GM13977 (cell line): ENCODE measurements around the gene ID4.

Experiments used
- DNase-seq: peaks from one replicate; pipeline ENCODE4 v3.0.0; 2012; ENCODE audit warnings: low spot score
- in situ Hi-C: fragments of 300-500 bp; cut with MboI; formaldehyde crosslinking; loops from one replicate; pipeline ENCODE4 v1.12.0; 2022; ENCODE audit warnings: low sequenced_read_pairs, low pct_unique_long_range_greater_than_20kb, mixed read lengths, inconsistent platforms; ENCODE audit not compliant: unreplicated experiment
- TF ChIP-seq, protein P1 (sequence below): IDR thresholded peaks from 2 replicates; pipeline ENCODE4 v1.5.1; 2012; ENCODE audit warnings: mild to moderate bottlenecking, control low read depth; ENCODE audit not compliant: insufficient read depth; ENCODE audit errors: extremely low read depth, missing control alignments

Gene ID4

DNA sequence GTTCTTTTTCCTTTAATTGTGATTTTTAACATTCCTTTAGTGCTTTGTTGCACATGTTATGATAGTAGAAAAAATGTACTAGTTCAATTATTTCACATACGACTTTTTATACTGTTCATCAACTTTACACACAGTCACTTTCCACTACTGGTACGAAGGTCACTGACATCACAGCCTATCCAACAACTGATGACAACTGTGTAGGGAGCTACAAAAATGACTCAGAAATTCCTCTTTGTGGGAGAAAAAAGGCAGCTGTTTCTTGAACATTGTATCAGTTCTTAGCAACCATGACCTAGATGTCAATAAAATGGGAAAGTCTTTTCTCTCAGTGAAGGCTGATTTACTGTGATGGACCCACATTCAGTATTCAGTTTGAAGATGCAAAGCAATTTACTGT, 7.0 kb upstream of the ID4 start:
- in situ Hi-C loops: no loop called here
- no peak for DNase-seq
- TF ChIP-seq, protein P1, sequence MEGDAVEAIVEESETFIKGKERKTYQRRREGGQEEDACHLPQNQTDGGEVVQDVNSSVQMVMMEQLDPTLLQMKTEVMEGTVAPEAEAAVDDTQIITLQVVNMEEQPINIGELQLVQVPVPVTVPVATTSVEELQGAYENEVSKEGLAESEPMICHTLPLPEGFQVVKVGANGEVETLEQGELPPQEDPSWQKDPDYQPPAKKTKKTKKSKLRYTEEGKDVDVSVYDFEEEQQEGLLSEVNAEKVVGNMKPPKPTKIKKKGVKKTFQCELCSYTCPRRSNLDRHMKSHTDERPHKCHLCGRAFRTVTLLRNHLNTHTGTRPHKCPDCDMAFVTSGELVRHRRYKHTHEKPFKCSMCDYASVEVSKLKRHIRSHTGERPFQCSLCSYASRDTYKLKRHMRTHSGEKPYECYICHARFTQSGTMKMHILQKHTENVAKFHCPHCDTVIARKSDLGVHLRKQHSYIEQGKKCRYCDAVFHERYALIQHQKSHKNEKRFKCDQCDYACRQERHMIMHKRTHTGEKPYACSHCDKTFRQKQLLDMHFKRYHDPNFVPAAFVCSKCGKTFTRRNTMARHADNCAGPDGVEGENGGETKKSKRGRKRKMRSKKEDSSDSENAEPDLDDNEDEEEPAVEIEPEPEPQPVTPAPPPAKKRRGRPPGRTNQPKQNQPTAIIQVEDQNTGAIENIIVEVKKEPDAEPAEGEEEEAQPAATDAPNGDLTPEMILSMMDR: no peak

DNA sequence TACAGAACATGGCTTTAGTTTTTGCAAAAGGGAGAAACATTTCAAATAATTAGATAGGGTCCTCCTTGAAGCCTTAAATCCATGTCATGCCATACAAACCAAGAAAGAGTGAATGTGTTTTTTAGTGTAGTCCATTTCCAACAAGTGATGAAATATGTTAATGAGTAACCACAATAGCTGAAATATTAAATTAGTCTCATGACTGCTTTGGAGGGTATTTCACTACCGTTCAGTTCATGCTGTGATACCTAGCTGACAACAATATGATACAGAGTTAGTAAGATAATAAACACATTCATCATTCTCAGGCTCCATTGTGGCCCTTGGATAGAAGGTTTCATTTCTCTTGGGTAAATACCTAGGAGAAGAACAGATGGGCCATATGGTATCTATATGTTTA, 5.8 kb upstream of the ID4 start:
- in situ Hi-C loops: no loop called here
- no peak for DNase-seq
- TF ChIP-seq, protein P1: no peak

DNA sequence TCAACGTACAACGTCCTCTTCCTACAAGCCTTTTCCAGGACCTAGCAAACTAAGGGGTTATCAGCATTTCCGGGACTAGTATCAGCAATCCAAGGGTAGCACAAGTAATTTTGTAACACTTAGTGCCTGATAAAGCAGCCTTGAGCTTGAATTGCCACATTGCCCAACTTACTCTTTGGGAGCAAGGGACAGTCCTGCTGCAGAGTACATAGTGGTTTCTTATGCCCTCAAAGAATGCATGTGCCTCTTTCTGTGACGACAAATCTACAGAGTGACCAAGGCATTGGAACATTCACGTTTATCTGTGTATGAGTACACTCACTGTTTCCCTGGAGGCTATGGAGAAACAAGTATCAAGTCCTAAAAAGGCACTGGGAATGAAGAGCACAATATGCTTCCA, 3.2 kb upstream of the ID4 start:
- TF ChIP-seq, protein P1: no peak
- in situ Hi-C loops: no loop called here
- no peak for DNase-seq

DNA sequence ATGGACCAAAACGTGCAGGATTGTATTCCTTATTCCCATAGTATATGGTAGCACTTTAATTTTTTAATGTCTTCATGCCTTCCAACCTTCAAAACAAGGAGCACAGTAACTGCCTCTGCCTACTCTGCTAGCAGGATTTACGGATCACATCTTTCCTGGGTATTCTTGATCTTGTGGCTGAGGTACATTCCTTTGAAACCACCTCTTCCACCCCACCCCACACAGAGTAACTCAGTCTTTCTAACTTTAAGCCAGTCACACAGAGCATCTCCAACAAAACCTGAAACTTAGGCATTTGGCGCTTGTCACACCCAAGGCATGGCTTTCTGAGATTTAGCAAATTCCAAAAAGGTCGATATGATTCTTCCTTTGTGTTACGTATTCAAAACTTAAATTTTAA, 2.3 kb upstream of the ID4 start:
- DNase-seq: no peak
- in situ Hi-C loops: no loop called here
- TF ChIP-seq, protein P1: no peak

DNA sequence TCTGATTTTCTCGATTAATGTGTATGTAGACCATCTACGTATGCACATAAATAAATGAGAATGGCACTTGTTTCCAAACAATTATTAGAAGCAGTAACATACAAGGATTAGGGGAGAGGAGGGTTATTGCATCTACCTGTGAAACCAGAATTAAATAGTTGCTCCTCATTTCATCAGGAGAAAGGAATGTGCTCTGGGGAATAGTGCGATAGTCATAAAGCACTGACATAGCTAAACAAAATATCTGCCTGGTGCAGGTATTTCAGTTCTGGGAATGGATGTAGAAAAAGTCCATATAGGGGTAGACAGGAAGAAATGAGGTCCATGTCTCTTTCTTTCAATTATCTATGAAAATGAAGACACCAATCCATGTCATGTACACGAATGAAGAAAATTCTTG, 1.6 kb upstream of the ID4 start:
- no peak for DNase-seq
- TF ChIP-seq, protein P1: no peak
- in situ Hi-C loops: no loop called here

DNA sequence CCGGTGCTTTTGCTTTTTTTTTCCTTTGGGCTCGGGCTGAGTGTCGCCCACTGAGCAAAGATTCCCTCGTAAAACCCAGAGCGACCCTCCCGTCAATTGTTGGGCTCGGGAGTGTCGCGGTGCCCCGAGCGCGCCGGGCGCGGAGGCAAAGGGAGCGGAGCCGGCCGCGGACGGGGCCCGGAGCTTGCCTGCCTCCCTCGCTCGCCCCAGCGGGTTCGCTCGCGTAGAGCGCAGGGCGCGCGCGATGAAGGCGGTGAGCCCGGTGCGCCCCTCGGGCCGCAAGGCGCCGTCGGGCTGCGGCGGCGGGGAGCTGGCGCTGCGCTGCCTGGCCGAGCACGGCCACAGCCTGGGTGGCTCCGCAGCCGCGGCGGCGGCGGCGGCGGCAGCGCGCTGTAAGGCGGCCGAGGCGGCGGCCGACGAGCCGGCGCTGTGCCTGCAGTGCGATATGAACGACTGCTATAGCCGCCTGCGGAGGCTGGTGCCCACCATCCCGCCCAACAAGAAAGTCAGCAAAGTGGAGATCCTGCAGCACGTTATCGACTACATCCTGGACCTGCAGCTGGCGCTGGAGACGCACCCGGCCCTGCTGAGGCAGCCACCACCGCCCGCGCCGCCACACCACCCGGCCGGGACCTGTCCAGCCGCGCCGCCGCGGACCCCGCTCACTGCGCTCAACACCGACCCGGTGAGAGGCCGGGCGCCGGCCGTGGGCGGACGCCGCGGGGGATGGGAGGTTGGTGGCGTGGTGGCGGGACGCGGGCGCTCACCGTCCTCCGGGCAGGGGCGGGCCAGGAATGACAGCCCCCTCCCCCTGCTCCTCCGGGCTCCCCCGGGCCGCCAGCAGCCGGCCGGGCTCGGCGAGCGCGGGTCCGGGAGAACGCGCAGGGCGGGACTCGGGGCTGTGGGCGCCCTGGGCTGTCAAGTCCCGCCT, 606 bp downstream of the ID4 start:
- in situ Hi-C loops: no loop called here
- TF ChIP-seq, protein P1: no peak
- peak; percentile 21 for DNase-seq
